H1 (cell line): ENCODE measurements around the gene ZSWIM6. TPM values are rescaled to one million over a fixed set of nuclear protein-coding genes. Genes with fewer than 3 reads are reported as not detected.

ENCODE experiments used
- CEBPB ChIP-seq: IDR thresholded peaks from 2 replicates; pipeline ENCODE4 v1.6.1; 2012; ENCODE audit warnings: low read depth, low read length
- CHD7 ChIP-seq: fragments of 300-600 bp; sonication (generic); IDR thresholded peaks from 2 replicates; pipeline ENCODE4 v1.7.1; 2012; ENCODE audit warnings: low read length, moderate library complexity, mild to moderate bottlenecking, inconsistent platforms; ENCODE audit not compliant: insufficient replicate concordance
- HDAC6 ChIP-seq: IDR thresholded peaks from one replicate; pipeline ENCODE4 v1.7.1; 2012; ENCODE audit warnings: low read depth, mild to moderate bottlenecking, inconsistent platforms, low read length, moderate library complexity
- JUND ChIP-seq: IDR thresholded peaks from 2 replicates; pipeline ENCODE4 v1.6.1; 2011; ENCODE audit warnings: mild to moderate bottlenecking, improper control_type of control experiment, low read length
- POLR2A ChIP-seq, 2 experiments: IDR thresholded peaks; 1 replicate in 1 of 2; 2 replicates in 1 of 2; pipeline ENCODE4 v1.6.1; 2011; ENCODE audit warnings: low read depth in 2 of 2, low read length in 2 of 2, mild to moderate bottlenecking in 2 of 2; ENCODE audit errors: control extremely low read depth in 1 of 2
- SIN3A ChIP-seq, 2 experiments: IDR thresholded peaks in 1 of 2; conservative IDR thresholded peaks in 1 of 2; 2 replicates each; pipeline ENCODE4 v1.6.1; 2011 to 2012; ENCODE audit warnings: low read length in 2 of 2, improper control_type of control experiment in 1 of 2, low read depth in 1 of 2, mild to moderate bottlenecking in 1 of 2
- SP2 ChIP-seq: IDR thresholded peaks from 2 replicates; pipeline ENCODE4 v1.6.1; 2012; ENCODE audit warnings: mild to moderate bottlenecking, low read length, inconsistent platforms
- TAF7 ChIP-seq: optimal IDR thresholded peaks from 2 replicates; pipeline ENCODE3; 2011; ENCODE audit warnings: low read depth, mild to moderate bottlenecking, inconsistent platforms, low read length, moderate library complexity, borderline replicate concordance
- polyA plus RNA-seq, 7 experiments: library from polyadenylated mRNA; depleted of rRNA in 3 of 7; stranded (reverse) in 5 of 7; unstranded in 2 of 7; fragments of >200 nt in 5 of 7; fragments of 200-250 nt in 2 of 7; gene quantifications; 1 replicate in 5 of 7; 2 replicates in 1 of 7; 4 replicates in 1 of 7; pipeline versions ENCODE4 v1.2.1 to v1.2.3, GENCODE V29; 2011 to 2013; ENCODE audit warnings: missing spikeins in 2 of 7, mixed read lengths in 2 of 7
- total RNA-seq: library from RNA; stranded (reverse); fragmentation: NEBNext Ultra II Directional; extraction: Animal tissue kit (Norgen Biotek cat#: 25700); gene quantifications from 2 replicates; pipeline ENCODE4 v1.2.1, GENCODE V29; 2021

ZSWIM6 gene
- total and polyA plus RNA-seq, 2 of the 8 experiments (the other 6 are each of a cell fraction or from before 2014, with no cell fraction given), result 7.9 to 12.4 TPM

GRCh38 chr5:61321669-61322068 is 10.4 kb upstream of the ZSWIM6 start (continued):
- TF ChIP-seq CHD7, result no peak
- no peak for TF ChIP-seq SIN3A (conservative IDR thresholded peaks at IDR 0.05 in 1 of 2, IDR thresholded peaks at IDR 0.05 in 1 of 2; ENCODE audit: low read depth in 1 of 2, low read length in 2 of 2)
- TF ChIP-seq SP2, result no peak
- TF ChIP-seq TAF7, result no peak
- TF ChIP-seq POLR2A (IDR thresholded peaks at IDR 0.05; ENCODE audit: control extremely low read depth in 1 of 2, low read depth in 2 of 2, low read length in 2 of 2), result no peak
- no peak for TF ChIP-seq HDAC6
- no peak for TF ChIP-seq JUND
- TF ChIP-seq CEBPB, result no peak
- TF ChIP-seq, all 59 proteins: peak for 0
